GM20000 (cell line): ENCODE measurements around the gene CACNA2D4.

Source experiments
- DNase-seq: peaks from one replicate; pipeline ENCODE4 v3.0.0; 2012; ENCODE audit warnings: low spot score
- CTCF ChIP-seq: IDR thresholded peaks from 2 replicates; pipeline ENCODE4 v1.5.1; 2012; ENCODE audit warnings: mild to moderate bottlenecking, control low read depth; ENCODE audit errors: extremely low read depth, missing control alignments

Gene CACNA2D4

DNA sequence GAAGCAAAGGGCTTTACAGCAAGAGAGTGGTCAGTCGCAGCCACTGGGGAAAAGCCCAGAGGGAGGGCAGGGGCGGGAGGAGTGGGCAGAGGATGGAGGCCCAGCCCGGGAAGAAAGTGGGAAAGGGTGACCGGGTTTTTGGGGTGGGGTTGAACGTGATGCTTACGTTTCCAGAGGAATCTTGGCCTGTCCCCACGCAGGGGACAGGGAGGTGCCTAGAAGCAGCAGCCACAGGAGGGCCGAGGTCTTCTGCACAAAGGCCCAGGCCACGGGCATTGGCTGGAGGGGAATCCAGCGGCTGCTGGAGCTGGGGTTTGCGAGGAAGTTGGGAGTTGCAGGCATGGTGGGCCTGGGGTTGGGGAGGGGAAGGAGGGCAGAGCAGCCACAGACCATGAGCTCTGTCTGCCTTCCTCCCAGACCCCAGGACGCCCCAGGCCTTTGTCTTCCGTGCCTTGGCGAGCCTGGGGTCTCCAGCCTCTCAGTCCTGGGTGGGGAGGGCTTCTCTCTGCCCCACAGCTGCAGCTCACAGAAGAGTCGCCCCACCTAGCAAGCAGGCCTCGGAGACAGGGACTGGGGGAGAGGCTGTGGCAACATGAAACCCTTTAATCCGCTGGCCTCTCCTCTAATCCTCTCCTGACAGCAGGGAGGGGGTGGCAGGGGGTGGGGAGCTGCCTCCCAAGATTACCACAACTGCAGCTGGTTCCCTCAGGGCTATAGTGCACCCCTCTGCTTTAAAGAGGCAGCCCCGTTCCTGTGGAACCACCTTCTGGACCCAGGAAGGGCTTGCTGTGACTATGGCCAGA is at the start of gene CACNA2D4:
CACNA2D4 (minus strand) TSS at position 572 of the 803 bp plus-strand sequence; CDS start at position 393, 179 bp downstream.
- DNase-seq: peak; percentile 12

GRCh38 chr12:1966561-1967226 is 48.2 kb upstream of the CACNA2D4 start:
- no peak for TF ChIP-seq CTCF
- no peak for DNase-seq

More for the DNA sequence above, at the start of gene CACNA2D4:
- TF ChIP-seq CTCF: no peak

- DNase-seq: no peak
- no peak for TF ChIP-seq CTCF
These were observed 47.5 kb upstream of the CACNA2D4 start for GRCh38 chr12:1965916-1966315.

DNA sequence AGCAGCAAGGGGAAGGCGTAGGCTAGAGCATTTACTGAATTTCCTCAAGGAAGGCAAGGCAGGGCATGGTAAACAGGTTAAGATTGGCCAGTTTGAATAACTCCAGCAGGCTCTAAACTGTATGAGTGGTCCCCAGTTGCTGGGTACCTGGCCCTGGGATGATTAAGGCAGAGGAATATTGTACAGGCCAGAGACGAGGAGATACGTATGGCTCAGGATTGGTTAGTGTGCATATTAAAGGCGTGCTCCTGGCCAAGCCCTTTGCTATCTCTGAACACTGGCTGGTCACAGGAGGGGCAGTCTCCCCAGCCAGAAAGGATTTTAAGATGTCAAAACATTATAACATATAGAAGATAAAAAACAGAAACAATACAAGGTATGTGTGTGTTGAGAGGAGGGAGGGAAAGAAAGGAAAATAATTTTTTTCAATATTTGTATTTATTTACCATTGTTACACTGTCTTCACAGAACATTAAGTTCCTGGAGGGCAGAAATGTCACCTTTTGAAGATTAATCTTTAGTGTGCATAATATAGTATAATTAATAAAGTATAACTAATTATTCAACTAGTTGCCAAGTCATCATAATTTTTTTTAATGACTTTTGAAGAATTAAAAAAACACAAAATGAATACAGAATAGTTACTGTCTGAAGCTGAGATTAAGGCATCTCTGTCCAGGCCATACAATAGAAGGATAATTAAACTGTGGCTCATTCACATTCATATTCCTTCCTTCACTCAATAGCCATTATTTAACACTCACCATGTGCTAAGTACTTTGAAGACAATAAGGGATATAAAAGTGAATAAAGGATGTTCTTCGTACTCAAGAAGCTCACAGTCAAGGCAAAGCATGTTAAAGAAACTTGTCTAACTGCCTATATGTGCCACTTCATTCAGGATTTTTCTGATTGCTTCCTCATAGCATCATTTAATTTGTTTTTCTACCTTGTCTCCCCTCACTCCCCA is 43.9 kb upstream of the CACNA2D4 start:
- no peak for DNase-seq
- TF ChIP-seq CTCF: no peak

DNA sequence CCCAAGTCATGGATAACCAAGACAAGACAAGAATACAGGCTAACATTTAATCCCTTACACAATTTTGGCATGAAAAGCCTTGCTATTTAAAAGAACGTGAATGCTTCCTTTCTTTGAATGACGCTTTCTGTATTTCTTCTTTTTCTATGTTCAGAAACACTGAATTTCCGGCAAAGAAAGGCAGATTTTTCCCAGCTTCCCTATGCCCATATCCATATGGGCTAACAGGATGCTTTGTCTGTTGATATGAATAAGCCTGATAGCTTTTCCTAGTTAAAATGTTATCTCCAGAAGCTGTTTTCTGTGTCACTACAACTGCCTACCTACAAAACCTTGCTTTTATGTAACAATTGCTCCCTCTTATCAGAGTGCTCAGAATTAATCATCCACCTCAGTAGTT is 38.3 kb upstream of the CACNA2D4 start:
- no peak for TF ChIP-seq CTCF
- no peak for DNase-seq

DNA sequence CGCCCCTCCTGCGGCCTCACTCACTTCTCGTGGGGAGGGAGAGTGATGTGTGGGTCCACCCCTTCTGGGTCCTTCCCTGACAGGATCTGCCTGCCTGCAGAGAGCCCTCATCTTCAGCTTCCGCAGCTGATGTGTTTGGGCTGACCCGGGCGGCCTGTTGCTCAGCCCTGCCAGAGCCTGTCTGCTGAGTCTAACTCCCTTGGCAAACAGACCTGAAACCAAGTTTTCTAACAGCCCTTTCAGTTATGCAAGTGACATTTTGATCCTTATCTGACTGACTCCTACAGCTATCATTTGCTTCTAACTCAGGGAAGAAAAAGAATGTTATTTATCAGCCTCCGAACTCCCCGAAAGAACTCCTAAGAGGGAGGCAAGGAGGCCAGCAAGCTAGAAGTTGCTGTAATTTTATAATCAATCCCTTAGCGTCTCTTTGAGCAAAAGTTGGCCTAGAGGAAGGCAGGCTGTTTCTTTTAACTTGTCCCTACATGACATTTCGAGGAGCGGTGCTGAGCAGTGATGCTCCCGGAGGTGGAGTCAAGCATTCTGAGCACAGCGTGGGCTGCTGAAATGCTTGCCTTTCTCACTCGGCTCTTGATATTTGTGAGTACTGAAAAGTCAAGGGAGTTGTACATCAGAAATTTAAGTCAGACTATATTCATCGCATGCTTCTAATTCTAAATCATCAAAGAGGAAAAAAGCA is 31.5 kb upstream of the CACNA2D4 start:
- TF ChIP-seq CTCF: no peak
- no peak for DNase-seq
